Testis (tissue), 2 donors: ENCODE results near the gene CECR2.

Source experiments
- CTCF ChIP-seq, 3 experiments: fragments of 450-650 bp in 2 of 3; fragments of 200-600 bp in 1 of 3; sonication (generic) in 1 of 3; IDR thresholded peaks; one replicate each; pipeline ENCODE4 v1.5.1; 2016 to 2019; ENCODE audit warnings: antibody characterized with exemption in 3 of 3, mild to moderate bottlenecking in 2 of 3, moderate library complexity in 1 of 3
- POLR2A ChIP-seq: fragments of 450-650 bp; IDR thresholded peaks from one replicate; pipeline ENCODE4 v1.6.1; 2017; ENCODE audit warnings: antibody characterized with exemption, mild to moderate bottlenecking, moderate library complexity

GRCh38 chr22:17570851-17571631 is 201.8 kb downstream of the CECR2 start:
- no peak for TF ChIP-seq CTCF (IDR thresholded peaks at IDR 0.05)
- no peak for TF ChIP-seq POLR2A
